GM21390 (cell line): ENCODE data around the gene DLD.
"Not testable (repeated sequence)": the region's sequence is repeated elsewhere in the genome, so short reads cannot be mapped to it uniquely, and the experiment has no call there.

Experiments
- ATAC-seq: cut with Tn5 transposase; IDR thresholded peaks from one replicate; pipeline ENCODE4 v1.9.1; 2021; ENCODE audit not compliant: unreplicated experiment

The DLD gene

GRCh38 chr7:107943018-107943417 lies 52.0 kb downstream of the DLD start:
- no peak for ATAC-seq

GRCh38 chr7:107944411-107945169 lies 53.6 kb downstream of the DLD start:
- ATAC-seq = no peak

DNA sequence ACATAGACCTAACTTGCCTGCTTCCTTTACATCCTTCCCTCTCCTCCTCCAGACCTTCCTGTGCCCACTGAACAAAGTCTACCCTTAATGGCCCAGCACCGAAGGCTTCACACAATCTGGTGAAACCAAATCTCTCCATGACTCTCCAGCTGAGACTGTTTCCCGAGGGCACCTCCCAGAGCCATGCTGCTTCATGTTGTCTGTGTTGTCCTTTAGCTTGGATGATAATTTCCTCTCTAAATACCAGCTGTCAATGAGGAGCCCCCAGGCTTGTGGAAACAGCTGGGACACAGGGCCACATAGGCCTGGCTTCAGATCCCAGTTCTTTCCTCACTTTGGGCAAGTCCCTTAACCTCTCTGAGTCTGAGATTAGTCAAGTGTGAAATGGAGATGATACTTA lies 54.3 kb downstream of the DLD start:
- ATAC-seq = no peak

GRCh38 chr7:107946451-107946850 lies 55.5 kb downstream of the DLD start:
- no peak for ATAC-seq

DNA sequence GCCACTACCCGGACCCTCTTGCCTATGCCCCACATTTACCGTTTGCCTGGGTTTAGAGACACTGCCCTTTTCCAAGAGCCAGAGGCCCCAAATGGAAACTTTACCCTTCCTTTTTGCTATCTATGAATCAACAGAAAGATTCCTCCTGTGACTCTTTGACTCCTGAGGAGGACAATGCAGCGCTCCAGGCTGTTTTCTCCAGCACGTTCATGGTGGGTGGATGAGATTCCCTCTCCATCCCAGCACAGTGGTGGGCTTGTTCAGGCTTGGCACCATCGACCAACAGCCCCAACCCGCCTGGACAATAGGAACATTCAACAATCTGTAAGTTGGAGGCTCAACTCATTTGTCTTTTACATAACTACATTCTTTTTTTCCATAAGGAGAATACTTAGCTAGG lies 55.9 kb downstream of the DLD start:
- no peak for ATAC-seq

DNA sequence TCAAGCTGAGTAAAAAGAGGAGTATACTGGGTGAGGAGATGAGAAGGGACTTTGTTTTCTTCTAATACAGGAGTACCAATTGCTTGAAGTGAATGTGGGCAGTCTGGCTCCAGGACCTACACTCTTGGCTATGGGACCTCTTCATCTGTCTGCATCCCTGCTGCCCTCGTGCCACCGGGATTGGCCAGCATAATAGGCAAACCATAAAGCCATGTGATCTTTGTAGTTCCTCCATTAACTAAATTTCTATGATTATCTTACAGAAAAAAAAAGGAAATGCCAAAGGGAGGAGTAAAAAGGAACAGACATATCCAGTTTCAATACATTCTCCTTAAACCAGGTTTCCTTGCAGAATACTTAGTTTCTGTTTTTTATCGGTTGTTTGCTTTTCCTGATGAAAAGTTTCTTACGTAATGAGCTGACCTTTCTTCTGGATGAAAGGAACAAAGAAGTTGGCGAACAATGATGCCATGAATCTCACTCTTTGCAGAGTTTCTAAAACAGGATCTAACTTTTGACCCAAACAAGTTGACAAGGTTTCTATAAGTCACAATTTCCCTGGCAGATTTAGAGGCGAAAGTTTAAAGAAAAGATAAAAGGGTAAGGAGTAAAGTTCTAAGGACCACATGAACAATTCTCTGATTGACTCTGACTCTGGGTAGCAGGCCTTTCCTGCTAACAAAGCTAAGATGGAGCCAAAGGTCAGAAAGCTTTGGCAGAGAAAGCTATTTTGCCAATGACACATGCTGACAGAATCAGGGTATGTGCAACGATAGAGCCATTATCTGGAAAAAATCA lies 57.9 kb downstream of the DLD start:
- ATAC-seq = no peak

DNA sequence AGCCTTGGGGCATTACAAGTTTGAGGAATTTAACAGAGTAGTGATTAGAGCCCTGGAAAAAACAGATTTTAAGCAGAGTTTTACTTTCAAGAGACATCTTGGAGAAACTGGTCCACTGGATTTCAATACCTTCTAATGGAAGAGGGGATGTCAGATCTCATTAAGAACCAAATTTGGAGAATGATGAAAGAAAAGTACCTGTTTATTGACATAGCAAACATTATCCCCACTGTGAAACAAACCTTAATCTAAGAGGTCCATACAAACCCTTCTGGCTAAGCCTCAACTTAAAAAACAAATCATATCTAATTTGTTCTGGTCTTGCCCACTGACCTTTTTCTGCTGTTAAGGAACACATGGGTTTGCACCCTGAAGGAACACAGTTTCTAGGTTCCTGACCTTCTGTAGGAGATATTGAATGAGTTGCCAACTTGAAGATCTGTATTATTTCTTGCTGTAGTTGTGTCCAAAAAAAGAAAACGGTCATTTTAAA lies 58.5 kb downstream of the DLD start:
- no peak for ATAC-seq

GRCh38 chr7:107951172-107951787 lies 60.3 kb downstream of the DLD start:
- no peak for ATAC-seq

- ATAC-seq = no peak
These were observed 60.9 kb downstream of the DLD start for GRCh38 chr7:107951896-107952295.

GRCh38 chr7:107953265-107953923 lies 62.4 kb downstream of the DLD start:
- ATAC-seq = no peak

- ATAC-seq = no peak
These were observed 62.9 kb downstream of the DLD start for GRCh38 chr7:107953924-107954303.

DNA sequence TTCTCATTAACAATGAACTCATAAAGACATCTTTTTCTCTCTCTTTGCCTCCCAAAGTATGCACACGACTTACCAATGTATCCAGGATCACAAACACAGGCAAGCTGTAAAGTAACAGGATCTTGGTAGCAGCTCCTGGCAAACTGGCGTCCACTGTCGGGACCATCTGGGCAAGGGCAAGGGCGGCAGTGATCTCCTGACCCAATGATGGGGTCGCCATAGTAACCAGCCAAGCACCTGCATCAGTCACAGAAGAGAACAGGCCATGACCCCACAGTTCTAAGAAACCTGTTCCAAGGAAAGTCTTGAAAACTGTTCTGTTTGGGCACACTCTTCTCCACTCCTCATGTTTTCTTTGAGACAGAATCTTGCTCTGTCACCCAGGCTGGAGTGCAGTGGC lies 64.4 kb downstream of the DLD start:
- no peak for ATAC-seq

GRCh38 chr7:107956950-107957349 lies 66.0 kb downstream of the DLD start:
- not testable (repeated sequence) for ATAC-seq

- no peak for ATAC-seq
These were observed 66.5 kb downstream of the DLD start for GRCh38 chr7:107957436-107957835.

GRCh38 chr7:107958764-107959526 lies 68.0 kb downstream of the DLD start:
- no peak for ATAC-seq

- no peak for ATAC-seq
These were observed 68.5 kb downstream of the DLD start for GRCh38 chr7:107959527-107959898.

- ATAC-seq = no peak
These were observed 69.3 kb downstream of the DLD start for GRCh38 chr7:107960272-107960671.

GRCh38 chr7:107961405-107961804 lies 70.4 kb downstream of the DLD start:
- ATAC-seq = no peak

DNA sequence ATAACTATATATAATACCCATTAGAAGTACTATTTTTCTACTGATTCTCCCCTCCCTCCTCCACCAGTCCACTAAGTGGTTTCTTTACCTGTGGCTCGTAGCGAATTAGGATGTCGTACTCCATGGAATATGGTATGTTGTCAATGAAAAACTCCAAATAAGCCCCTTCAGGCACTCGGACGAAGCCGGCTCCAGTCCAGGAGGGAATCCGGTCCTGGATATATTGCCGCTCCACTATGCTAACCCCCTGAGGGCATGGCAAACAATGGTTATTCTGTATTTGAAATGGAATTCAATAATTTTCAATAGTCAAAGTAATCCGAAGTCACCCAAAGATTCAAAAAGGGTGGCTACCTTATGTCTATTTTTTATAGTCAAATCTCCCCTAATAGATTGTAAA lies 71.8 kb downstream of the DLD start:
- no peak for ATAC-seq

DNA sequence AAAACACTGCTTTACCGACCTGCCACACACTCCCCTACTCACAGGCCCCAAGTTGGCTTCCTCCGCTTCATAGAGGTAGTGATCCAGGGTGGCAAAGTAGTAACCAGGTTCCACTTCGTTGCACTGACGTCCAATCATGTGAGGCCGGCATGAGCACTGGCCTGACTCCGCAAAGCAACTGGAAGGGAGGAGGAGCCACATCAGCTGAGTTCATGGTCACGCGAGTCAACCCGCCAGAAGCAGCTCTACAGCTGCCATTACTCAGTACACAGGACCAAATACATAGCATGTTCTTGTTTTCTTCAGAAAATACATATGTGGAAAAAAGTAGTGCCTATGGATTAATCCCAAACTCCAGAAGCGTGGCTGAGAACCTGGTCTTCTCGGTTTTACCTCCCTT lies 73.5 kb downstream of the DLD start:
- ATAC-seq = no peak

DNA sequence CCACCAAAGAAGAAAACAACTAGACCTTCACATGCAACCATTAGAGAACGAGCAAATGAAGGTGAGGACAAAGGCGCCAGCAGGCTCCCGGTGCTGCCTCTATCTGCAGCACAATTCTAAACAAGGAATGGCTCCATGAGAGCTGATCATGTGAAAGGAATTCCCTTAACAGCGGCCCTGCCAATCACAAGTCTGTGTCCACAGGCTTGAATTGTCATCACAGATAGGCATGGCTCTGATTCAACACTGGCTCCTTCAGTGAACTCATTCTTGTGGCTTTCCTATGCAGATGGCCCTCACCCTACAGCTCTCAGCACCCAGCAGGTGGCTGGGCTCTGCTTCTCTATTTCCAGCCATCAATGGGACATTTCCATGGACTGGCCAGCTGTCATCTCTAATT lies 75.7 kb downstream of the DLD start:
- ATAC-seq = no peak
